AG08395 (cell line): Measurements from ENCODE around the gene ARPP19.
"Not testable (repeated sequence)": the region's sequence is repeated elsewhere in the genome, so short reads cannot be mapped to it uniquely, and the experiment has no call there.

Experiments
- DNase-seq: peaks from one replicate; pipeline ENCODE4 v3.0.0; 2012; ENCODE audit warnings: mixed read lengths, low spot score

ARPP19 gene

DNA sequence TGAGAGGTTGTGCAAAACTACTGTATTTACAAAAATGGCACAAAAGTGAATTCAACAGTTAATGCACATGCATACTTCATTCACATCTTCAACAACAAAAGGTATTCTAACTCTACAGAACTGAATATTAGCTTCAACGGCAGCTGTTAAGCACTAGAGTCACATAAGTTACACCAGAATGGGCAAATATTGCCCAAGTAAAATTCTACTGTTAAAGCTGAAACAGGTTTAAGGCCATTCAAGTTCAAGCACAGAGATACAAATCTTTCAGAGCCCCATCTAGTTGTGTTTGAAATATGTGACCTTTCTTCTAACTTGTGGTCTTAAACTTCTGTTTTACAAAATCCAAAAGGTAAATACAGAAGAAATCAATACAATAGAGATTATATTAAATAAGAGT is 17.6 kb downstream of the ARPP19 start:
- DNase-seq: not testable (repeated sequence)

GRCh38 chr15:52546031-52546751 is 22.6 kb downstream of the ARPP19 start:
- no peak for DNase-seq

GRCh38 chr15:52540374-52541012 is 28.3 kb downstream of the ARPP19 start:
- DNase-seq: no peak

- no peak for DNase-seq
These were observed 31.4 kb downstream of the ARPP19 start for GRCh38 chr15:52537459-52537858.

- no peak for DNase-seq
These were observed 36.4 kb downstream of the ARPP19 start for GRCh38 chr15:52532427-52532826.

DNA sequence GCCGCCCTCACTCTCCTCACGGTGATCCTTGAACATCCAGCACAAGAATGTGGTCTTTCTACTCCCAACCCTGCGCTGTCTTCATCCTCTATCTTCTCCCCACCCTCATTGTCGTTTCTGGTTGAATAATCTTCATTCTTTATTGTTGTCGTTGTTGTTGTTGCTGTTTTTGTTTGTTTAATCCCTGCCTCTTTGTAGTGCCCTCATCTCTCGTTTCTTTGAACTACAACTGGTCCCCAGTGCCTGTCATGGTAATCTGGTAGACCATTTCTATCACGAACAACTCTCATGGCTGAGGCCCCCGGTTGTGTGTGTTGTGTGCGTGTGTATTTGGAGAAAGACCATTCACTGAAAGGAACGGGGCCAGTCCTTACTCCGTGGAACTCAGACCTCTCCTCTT is 38.9 kb downstream of the ARPP19 start:
- no peak for DNase-seq

- DNase-seq: peak; percentile 19
These were observed 39.4 kb downstream of the ARPP19 start for GRCh38 chr15:52529341-52529924.

DNA sequence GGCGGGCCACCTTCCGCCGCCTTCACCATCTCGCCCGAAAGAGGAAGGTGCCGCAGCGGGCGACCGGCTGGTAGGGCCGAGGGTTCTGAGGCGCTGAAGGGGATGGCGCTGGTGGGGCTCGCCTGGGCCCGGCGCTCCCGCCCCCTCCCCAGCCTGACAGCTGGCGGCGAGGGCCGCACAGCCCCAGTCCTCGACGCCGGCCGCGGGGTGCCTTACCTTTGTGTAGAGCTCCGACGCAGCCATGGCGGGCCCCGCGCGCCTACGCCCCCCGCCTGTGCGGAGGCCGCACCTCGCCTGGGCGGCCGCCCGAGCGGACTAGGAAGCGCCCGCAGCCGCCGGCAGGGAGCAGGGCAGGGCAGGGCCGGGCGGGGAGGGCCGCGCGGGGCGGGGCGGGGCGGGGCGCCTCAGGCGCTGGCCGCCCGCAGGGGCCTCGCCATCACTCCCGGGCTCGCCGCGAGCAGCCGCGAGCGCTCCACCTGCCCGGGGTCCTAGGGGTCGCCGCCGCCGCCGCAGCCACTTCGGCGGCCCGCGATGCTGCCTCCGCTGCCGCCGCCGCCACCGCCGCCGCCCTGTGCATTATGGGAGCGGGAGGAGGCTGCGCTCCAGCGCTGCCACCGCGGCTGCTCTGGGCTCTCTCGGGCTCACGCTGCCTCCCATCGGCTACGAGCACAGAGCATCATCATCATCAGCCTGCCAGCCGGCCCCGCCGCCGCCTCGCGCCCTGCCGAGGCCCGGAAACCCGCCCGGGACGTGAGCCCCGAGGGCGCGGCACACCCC is 40.1 kb downstream of the ARPP19 start, which contains the start of gene MYO5A:
Gene MYO5A (minus strand): TSS at position 317 of the 777 bp plus-strand sequence. CDS start 74 bp downstream, at position 243.
- peak; percentile 81 for DNase-seq

- peak; percentile 29 for DNase-seq
These were observed 40.8 kb downstream of the ARPP19 start for GRCh38 chr15:52527911-52528563.

GRCh38 chr15:52527196-52527910 is 41.5 kb downstream of the ARPP19 start:
- no peak for DNase-seq

DNA sequence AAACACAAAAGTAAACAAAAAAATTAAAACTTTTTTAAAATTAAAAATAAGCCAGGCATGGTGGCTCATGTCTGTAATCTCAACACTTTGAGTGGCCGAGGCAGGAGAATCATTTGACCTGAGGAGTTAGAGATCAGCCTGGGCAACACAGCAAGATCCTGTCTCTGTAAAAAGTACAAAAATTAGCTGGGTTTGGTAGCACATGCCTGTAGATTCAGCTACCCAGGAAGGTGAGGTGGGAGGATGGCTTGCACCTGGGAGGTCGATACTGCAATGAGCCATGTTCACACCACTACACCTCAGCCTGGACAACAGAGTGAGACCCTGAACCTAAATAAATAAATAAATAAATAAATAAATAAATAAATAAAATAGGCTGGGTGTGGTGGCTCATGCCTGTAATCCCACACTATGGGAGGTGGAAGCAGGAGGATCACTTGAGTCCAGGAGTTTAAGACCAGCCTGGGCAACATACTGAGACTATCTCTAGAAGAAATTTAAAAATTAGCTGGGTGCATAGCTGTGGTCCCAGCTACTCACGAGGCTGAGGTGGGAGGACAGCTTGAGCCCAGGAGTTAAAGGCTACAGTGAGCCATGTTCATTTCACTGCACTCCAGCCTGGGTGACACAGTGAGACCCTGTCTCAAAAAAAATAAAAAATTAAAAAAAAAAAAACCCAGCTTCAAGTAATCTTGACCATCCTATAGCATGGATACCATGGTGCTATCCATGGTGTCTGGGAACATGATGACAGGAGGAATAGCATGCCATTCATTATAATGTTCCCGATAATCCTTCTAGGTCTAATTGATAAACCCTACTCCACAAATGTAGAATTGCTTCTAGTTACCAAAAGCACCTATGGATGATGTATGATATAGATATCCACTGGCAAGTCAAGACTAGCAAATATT is 44.4 kb downstream of the ARPP19 start:
- no peak for DNase-seq

- DNase-seq: no peak
These were observed 45.2 kb downstream of the ARPP19 start for GRCh38 chr15:52523647-52524046.

GRCh38 chr15:52523192-52523591 is 45.6 kb downstream of the ARPP19 start:
- peak; percentile 92 for DNase-seq

- DNase-seq: no peak
These were observed 47.1 kb downstream of the ARPP19 start for GRCh38 chr15:52521682-52522081.

GRCh38 chr15:52520421-52520820 is 48.4 kb downstream of the ARPP19 start:
- no peak for DNase-seq

DNA sequence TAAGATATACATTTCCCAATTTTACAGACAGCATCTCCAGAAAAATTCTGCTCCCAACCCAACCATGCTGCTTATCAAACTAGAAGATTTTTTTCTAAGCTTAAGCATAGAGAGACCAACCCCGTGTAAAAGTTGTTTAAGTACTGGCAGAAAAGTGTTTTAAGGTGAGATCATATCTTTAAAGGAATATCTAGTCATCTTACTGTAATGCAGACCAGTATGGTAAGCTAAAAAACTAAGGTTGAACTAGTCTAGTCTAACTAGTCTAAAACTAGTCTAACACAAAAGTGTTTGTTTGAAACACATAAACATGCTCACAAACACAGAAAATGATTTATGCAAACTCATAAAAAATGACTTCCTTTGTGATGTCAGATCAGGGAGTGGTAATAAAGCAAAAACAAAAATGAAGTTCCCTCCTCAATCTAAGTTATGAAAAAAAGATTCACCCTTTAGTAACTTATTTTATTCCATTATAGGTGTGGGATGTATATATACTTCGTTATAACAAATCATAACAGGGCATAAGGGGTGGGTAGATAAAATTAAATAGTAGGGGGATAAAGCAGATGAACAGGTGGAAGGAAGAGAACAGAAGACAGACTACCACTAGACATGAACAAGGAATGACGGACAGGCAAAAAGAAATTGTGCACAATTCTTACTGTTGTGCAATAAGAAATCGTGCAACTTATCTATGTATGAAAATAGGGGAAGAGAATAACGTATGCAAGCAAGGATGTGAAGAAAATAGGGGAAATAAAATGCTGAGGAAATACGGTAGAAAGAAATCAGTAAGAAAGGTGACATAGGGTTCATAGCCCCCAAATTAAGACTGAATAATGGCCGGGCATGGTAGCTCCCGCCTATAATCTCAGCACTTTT is 50.1 kb downstream of the ARPP19 start:
- no peak for DNase-seq

DNA sequence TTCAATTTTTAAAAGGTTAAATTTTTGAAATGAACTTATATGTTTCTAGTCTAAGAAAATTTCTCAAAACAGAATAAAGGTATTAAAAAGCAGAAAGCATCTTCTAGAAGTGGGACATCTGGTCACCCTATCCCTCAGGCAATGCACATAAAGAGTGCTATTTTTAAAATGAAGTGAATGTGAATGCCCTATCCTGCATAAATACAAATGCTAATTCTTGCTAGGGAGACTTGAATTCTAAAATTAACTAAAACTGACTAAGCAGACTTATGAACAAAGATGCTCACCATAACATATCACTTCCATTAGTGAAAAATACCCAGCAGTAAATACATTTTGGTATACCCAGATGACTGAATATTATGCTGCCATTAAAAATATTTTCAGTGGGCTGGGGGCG is 51.8 kb downstream of the ARPP19 start:
- DNase-seq: no peak

GRCh38 chr15:52515343-52515742 is 53.5 kb downstream of the ARPP19 start:
- no peak for DNase-seq

GRCh38 chr15:52514482-52514881 is 54.3 kb downstream of the ARPP19 start:
- DNase-seq: no peak
